GM21723 (cell line): ENCODE results near the gene HPX.
A peak's percentile ranks its signal among the peaks of the same experiment; 100 is the strongest.

Source experiments
- ATAC-seq: cut with Tn5 transposase; IDR thresholded peaks from one replicate; pipeline ENCODE4 v1.9.1; 2021; ENCODE audit warnings: mild to moderate bottlenecking, moderate library complexity; ENCODE audit not compliant: unreplicated experiment

HPX gene

GRCh38 chr11:6418557-6419008 lies 22.2 kb downstream of the HPX start:
- ATAC-seq: no peak

GRCh38 chr11:6417907-6418556 lies 22.8 kb downstream of the HPX start:
- ATAC-seq: no peak

- ATAC-seq: no peak
Observed at GRCh38 chr11:6415797-6416196, 25.0 kb downstream of the HPX start.

- no peak for ATAC-seq
Observed at GRCh38 chr11:6414874-6415328, 25.9 kb downstream of the HPX start.

- ATAC-seq: no peak
Observed at GRCh38 chr11:6413791-6414201, 27.0 kb downstream of the HPX start.

GRCh38 chr11:6411594-6412031 lies 29.2 kb downstream of the HPX start:
- ATAC-seq: no peak

- no peak for ATAC-seq
Observed at GRCh38 chr11:6410695-6411430, 29.9 kb downstream of the HPX start.

GRCh38 chr11:6406370-6406769 lies 34.4 kb downstream of the HPX start:
- no peak for ATAC-seq

- ATAC-seq: no peak
Observed at GRCh38 chr11:6405846-6406245, 34.9 kb downstream of the HPX start.

- ATAC-seq: no peak
Observed at GRCh38 chr11:6405052-6405667, 35.6 kb downstream of the HPX start.

GRCh38 chr11:6404342-6405051 lies 36.3 kb downstream of the HPX start:
- no peak for ATAC-seq

- ATAC-seq: no peak
Observed at GRCh38 chr11:6403539-6403938, 37.2 kb downstream of the HPX start.

GRCh38 chr11:6402561-6402981 lies 38.2 kb downstream of the HPX start:
- peak; percentile 95 for ATAC-seq

GRCh38 chr11:6402061-6402470 lies 38.7 kb downstream of the HPX start:
- peak; percentile 58 for ATAC-seq

- no peak for ATAC-seq
Observed at GRCh38 chr11:6401464-6401863, 39.3 kb downstream of the HPX start.

- ATAC-seq: no peak
Observed at GRCh38 chr11:6400431-6401345, 40.1 kb downstream of the HPX start.

GRCh38 chr11:6397636-6398035 lies 43.2 kb downstream of the HPX start:
- ATAC-seq: no peak

- ATAC-seq: no peak
Observed at GRCh38 chr11:6397156-6397555, 43.6 kb downstream of the HPX start.

- ATAC-seq: no peak
Observed at GRCh38 chr11:6395470-6396060, 45.2 kb downstream of the HPX start.
